ENCODE data around the gene SH3GL2.
A peak's percentile ranks its signal among the peaks of the same experiment; 100 is the strongest.

The SH3GL2 gene

DNA sequence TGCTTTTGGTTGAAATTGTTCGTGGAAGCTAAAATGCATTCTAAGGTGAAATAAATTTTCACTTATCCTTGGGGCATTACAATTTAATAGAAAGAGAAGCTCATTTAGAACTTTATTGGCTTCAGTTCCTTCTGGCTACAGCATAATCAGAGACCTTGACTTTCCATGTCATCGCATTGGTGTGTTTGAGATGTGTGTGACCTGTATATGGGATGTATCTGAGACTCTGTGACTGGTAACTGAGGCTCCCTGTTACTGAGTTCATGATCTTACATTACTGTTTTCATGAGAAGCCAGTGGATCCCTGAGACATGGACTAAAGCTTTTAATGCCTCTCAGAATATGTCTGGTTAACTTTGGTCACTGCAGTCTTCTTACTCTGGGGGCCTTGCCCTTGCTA lies 32.5 kb downstream of the SH3GL2 start:
- DNase-seq (ENCODE audit: low spot score): no peak

DNA sequence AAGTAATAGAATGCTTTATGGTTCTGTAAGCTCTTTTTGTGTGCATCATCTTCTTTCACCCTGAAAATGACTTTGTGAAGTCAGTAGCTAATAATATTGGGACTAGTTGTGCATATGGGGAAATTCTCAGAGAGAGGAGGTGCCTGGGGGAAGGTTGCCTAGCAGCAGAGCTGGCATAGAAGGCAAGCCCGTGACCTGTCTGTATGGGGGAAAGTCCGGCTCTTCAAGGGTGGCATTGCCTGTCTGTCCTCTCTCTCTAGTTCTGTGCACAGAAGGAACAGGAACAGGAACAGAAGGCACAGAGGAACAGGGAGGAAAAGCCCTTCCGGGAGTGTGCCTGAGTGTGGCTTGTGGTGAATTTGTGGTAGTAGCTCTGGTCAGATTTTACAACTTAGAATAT lies 33.1 kb downstream of the SH3GL2 start:
- no peak for DNase-seq (ENCODE audit: low spot score)

GRCh38 chr9:17613758-17614157 lies 34.9 kb downstream of the SH3GL2 start:
- peak; percentile 50 for DNase-seq (ENCODE audit: low spot score)

GRCh38 chr9:17614250-17614649 lies 35.4 kb downstream of the SH3GL2 start:
- DNase-seq (ENCODE audit: low spot score): no peak

DNA sequence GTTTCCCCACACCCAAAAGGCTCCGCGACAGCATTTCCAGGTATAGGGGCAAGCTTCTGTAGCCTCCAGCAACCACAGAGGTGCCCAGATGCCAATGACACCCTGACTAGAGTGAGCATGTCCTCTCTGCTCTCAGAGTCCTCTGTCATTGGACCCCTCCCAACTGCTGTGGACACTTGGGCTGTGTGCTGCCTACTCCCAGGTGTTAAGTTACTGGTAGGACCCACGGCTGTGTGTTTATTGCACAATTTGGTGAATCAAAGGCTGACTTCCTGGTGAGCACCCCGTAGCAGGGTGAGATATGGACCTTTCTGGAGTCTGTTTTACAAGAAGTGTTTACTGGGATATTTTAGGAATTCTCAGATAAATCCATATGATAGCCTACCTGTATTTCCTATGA lies 36.0 kb downstream of the SH3GL2 start:
- DNase-seq (ENCODE audit: low spot score): peak; percentile 20

- no peak for DNase-seq (ENCODE audit: low spot score)
These were observed 43.3 kb downstream of the SH3GL2 start for GRCh38 chr9:17622141-17622540.

GRCh38 chr9:17622749-17623148 lies 43.9 kb downstream of the SH3GL2 start:
- DNase-seq (ENCODE audit: low spot score): no peak

DNA sequence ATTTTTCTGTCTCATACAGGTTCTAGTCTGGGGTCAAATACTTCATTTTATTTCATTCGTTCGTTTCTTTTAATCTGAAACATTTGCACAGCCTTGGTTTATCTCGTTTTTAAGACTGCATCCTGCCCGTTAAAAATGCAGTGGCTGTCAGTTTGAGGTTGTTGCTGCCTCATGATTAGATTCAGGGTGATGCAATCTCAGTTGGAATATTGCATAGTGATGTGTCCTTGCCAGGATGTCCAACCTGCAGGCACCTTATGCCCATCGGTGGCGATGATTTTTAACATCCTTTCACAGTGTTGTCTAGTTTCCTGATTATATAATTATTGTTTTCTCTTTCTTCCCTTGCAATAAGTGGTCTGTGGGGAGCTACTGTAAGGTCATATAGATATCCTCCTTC lies 45.1 kb downstream of the SH3GL2 start:
- no peak for DNase-seq (ENCODE audit: low spot score)

DNA sequence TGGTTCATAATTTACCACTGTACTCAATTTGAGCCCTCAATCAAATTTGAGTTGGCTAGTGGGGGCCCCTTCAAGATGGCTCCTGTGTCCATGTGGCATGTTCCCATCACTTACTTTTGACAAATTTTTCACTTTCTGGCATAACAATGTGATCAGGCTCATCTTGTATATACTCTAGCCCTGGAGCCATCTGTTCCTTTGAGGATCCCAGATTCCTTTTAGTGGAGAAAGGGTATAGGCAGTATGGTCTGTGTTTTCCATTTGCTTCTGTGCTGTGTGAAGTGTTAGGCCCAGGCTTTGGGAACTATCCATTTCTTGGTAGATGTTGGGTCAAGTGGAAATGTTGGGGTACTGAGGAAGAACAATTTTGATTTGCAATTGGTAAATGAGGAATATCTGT lies 45.7 kb downstream of the SH3GL2 start:
- no peak for DNase-seq (ENCODE audit: low spot score)

DNA sequence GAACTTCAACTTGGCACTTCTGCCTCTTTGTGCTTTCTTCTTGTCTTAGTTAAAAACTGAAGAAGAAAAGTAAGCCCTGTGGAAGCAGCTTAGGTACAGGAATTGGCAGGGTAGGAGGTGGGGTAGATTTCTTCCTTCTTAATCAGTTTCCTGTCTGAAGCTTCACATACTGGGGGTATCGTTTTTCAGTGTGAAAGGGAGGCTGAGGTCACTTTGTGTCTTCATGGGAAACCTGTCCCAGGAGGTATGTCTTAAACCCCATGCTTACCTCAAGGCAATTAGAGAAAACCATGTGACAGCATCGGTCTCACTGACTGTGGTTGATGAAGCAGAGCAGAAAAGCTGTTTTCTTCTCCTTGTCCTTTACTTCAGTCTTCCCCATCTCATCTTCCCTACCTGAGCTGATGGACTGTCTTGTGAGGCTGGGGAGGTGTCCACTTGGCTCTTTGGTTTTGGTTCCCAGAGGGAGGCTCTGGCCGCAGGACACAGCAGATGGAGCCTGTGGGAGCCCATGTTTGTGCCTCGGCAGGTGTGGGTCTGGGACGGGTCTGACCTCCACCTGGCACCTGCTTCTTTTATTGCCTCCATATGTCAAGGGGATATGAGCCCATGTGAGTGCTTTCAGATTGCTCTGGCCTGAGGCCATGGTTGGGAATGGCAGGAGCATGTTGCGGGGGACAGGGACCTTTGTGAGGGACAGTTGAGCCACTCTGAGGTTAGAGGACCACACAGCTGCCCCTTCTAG lies 47.0 kb downstream of the SH3GL2 start:
- DNase-seq (ENCODE audit: low spot score): no peak

DNA sequence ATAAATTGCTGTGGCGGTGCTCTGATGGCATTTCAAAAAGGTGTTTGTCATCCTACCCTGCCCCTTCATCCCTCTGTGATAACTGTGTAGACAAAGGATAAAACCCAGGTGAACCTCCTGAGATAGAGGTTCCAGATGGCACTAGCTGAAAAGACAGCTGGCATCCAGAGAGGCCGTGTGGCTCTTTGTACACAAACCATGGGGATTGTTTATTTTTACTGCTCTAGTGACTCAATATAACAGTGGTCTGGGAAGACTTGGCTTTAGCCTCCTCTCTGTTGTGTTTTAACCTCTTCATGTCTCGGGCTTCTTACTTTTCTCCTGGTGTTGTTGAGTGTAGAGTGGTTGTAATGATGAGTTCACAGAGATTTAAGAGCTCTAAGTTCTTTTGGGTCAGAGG lies 48.8 kb downstream of the SH3GL2 start:
- no peak for DNase-seq (ENCODE audit: low spot score)

DNA sequence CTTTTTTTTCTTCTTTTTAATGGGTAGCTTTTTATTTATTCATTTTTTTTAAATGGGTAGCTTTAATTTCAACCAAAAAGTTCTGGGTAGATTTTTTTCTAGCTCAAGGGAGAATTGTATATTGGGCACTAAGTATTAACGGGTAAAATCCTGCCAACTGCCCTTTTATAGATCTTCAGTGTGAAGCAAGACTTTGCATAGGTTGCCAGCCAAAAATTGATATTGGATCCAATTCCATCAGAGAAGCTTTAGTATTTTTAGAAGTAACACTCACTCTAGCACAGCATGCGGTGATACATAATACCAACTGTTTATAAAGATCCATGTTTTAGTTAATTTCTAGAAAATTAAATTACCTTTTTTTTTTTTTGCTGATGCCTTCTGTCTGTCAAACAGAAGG lies 49.8 kb downstream of the SH3GL2 start:
- DNase-seq (ENCODE audit: low spot score): no peak

DNA sequence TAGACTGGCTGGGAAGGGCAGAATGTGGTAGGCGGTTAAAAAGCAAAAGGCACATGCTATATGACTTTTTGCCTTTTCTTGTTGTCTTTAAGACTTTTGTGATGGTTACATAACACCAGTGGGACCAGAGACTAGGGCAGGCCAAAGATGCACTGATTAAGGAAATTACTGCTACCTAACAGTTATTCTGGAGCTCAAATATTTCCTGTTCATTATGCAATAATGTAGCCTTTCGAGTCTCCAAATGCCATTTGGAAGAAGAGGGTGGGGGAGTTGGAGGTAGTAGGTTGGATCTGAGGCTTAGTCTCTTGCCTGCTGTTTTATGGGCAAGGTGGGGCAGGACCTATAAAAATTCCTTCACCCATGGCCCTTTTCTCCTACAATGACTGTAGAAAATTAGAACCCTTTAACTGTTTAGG lies 51.7 kb downstream of the SH3GL2 start:
- DNase-seq (ENCODE audit: low spot score): peak; percentile 82

DNA sequence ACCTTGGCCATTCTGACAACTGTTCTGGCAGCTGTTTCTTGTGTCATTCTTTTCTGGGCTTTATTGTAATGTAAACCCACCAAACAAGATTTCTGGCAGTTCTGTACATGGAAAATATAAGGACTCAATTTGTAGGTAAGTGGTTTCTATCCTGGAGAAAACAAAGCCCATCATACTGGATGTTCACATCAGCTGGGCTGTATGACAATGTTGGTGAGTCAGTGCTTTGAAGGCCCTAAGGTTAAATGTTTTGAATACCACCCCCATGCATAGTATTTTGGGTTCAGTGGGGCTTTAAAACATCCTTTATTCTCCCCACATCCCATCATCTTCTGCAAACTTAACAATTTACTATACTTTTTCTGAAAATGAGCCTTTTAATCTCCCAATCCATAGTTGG lies 52.5 kb downstream of the SH3GL2 start:
- DNase-seq (ENCODE audit: low spot score): no peak

DNA sequence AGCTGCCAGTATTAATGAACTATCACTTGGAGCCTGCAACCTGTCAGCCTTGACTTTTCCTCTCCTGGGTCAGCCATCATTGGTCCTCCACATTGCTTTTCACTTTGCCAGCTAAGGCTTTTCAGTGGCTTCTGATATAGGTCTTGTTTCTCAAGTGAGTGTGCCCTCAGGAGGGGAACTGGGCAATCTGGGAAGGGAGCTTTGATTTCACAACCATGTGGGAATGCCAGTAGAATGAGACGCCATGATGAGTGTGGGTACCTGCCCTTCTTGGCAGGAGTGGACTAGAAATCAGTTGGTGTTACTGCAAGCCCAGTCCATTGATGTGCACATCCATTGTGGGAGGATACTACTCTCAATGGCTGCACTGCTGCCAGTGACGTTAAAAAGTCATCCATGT lies 54.1 kb downstream of the SH3GL2 start:
- DNase-seq (ENCODE audit: low spot score): no peak

GRCh38 chr9:17635115-17635890 lies 56.4 kb downstream of the SH3GL2 start:
- DNase-seq (ENCODE audit: low spot score): no peak

DNA sequence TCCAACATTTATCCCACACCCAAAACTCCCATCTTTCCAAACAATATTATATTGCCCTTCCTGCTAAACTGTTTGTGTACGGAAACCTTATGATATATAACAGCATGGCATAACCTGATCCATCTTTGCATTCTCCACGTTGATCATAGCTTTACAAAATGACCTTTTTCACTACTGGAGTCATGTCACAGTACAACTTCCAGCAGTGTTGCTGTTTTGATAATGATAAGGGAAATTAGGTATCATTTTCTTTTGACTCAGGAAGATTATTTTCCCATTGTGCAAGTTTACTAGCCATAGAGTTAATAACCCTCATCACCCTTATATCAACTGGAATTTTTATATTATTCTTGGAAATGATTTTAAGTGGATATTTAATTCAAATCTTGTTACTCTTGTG lies 57.5 kb downstream of the SH3GL2 start:
- DNase-seq (ENCODE audit: low spot score): no peak

DNA sequence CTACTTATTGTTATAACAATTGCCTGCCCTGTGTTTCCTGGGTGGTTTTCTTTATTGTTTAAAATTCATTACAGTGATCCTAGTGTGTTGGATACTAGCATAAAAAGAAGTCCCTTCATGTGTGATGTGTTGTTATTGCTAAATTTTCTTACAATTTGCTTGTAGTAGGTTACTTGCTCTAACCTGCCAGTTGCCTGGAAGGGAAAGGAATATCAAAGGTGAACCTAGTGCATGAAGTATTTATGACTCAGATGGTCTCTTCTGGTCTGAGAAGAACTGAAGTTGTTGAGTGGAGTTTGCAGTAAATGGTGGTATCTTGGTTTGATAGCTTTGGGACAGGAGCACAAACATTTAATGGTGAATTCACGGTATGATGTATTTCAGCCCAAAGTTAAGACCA lies 58.0 kb downstream of the SH3GL2 start:
- DNase-seq (ENCODE audit: low spot score): no peak

DNA sequence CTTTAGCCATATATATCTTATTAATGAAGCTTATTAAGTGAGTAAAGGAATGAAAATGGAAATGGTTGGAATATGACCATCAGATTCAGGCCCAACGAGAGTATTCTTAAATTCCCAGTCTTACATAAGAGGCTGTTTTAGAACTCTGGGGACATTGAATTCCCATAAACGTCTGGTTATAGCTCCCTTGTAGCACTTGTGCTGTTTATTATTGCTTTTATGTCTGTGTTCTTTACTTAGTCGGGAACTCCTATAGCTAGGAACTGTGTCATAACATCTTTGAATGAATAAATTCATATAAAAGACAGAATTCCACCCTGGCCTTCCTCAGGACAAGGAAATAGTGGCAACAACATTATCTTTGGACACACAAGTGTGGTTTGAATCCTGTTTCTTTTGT lies 58.4 kb downstream of the SH3GL2 start:
- no peak for DNase-seq (ENCODE audit: low spot score)

GRCh38 chr9:17648516-17648915 lies 69.7 kb downstream of the SH3GL2 start:
- no peak for DNase-seq (ENCODE audit: low spot score)

- no peak for DNase-seq (ENCODE audit: low spot score)
These were observed 72.9 kb downstream of the SH3GL2 start for GRCh38 chr9:17651725-17652124.

GRCh38 chr9:17653947-17654465 lies 75.1 kb downstream of the SH3GL2 start:
- no peak for DNase-seq (ENCODE audit: low spot score)

DNA sequence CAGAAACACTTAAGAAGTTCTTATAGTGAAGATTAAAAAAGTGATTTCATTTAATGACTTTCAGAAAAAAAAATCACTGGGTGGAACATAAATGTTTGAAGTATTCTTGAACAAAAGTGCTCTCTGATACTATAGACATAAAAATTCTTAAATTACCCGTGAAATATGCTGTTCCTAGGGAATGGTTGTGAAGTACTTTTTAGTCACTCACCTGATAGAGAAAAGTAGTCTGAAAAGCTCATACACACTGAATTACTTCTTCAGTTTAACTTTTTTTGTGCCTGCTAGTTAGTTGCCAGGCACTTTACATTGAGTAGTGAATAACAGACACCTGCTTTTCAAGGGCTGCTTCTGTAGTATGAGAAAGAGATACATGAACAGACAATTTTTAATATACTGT lies 78.0 kb downstream of the SH3GL2 start:
- no peak for DNase-seq (ENCODE audit: low spot score)

DNA sequence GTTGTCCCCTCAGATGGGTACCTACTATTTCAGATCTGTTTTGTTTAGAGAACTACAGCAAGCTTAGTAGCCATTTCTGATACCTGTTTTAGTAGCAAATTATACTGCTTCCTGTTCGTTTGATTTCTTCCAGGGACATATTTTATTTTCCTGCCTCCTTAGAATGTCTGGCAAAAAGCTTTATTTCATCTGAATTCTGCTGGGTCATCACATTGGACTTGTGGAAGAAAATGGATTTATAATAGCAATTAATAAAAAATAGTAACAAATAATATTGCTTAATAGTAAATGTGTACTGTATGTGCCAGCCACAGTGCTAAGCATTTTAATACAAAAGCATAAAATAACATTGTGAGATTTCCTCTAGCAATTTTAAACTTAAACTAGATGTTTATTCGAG lies 79.4 kb downstream of the SH3GL2 start:
- no peak for DNase-seq (ENCODE audit: low spot score)
